Stomach (tissue), 9 donors: ENCODE data around the gene IPCEF1. TPM values are rescaled to one million over a fixed set of nuclear protein-coding genes. Genes with fewer than 3 reads are reported as not detected.
"Not testable (repeated sequence)": the region's sequence is repeated elsewhere in the genome, so short reads cannot be mapped to it uniquely, and the experiment has no call there.

Experiments
- DNase-seq, 2 donors: peaks; one replicate each; pipeline versions ENCODE4 v3.0.0 to v3.0.0-alpha.2; 2013 to 2019
- H3K27ac ChIP-seq, 5 donors: fragments of 200-600 bp in 4 of 5; sonication (generic) in 4 of 5; one replicate each; pipeline ENCODE4 v1.5.1; 2013 to 2019; ENCODE audit warnings: mild to moderate bottlenecking in 1 of 5, moderate library complexity in 1 of 5
- H3K27me3 ChIP-seq, 3 donors: fragments of 200-600 bp; sonication (generic); one replicate each; pipeline ENCODE4 v1.5.1; 2017 to 2019; ENCODE audit warnings: mixed run types in 1 of 3
- H3K36me3 ChIP-seq, 4 donors: fragments of 200-600 bp; sonication (generic); 1 replicate in 3 of 4; 2 replicates in 1 of 4; pipeline ENCODE4 v1.5.1; 2016 to 2019
- H3K4me1 ChIP-seq, 4 donors: fragments of 200-600 bp; sonication (generic); one replicate each; pipeline ENCODE4 v1.5.1; 2016 to 2019
- H3K4me3 ChIP-seq, 4 donors: fragments of 200-600 bp; sonication (generic) in 3 of 4; one replicate each; pipeline ENCODE4 v1.5.1; 2016 to 2019; ENCODE audit warnings: mild to moderate bottlenecking in 1 of 4
- H3K9me3 ChIP-seq, 4 donors: fragments of 200-600 bp; sonication (generic); one replicate each; pipeline ENCODE4 v1.5.1; 2016 to 2019
- EP300 ChIP-seq: sonication (generic); formaldehyde crosslinking; IDR thresholded peaks from one replicate; pipeline ENCODE4 v1.6.1; 2017; ENCODE audit warnings: antibody characterized with exemption
- POLR2A ChIP-seq, 4 donors: fragments of 450-650 bp; IDR thresholded peaks; one replicate each; pipeline ENCODE4 v1.6.1; 2016; ENCODE audit warnings: antibody characterized with exemption in 4 of 4, control low read depth in 2 of 4, mild to moderate bottlenecking in 1 of 4, moderate library complexity in 1 of 4
- POLR2AphosphoS5 ChIP-seq, 3 donors: sonication (generic); formaldehyde crosslinking; IDR thresholded peaks; one replicate each; pipeline ENCODE4 v1.6.1; 2016; ENCODE audit warnings: antibody characterized with exemption in 3 of 3
- WGBS, 5 donors: extraction: QIAGEN DNeasy Blood & Tissue Kit in 3 of 5; methylation state at CpG; one replicate each; pipeline versions ENCODE4 v1.1.5 to v1.1.7; 2013 to 2018; 5-methylcytosine and 5-hydroxymethylcytosine counted together
- intact Hi-C: fragments of 100-400 bp; cut with DNase I; formaldehyde crosslinking; loops from one replicate; pipeline ENCODE4 v1.15.1; 2023; ENCODE audit warnings: low total_unique reads
- polyA plus RNA-seq, 3 donors: library from polyadenylated mRNA; stranded (reverse); fragments of 200-250 nt; gene quantifications; one replicate each; pipeline ENCODE4 v1.2.3, GENCODE V29; 2013
- total RNA-seq, 5 donors: library from RNA; depleted of rRNA; stranded (reverse); fragments of >200 nt; gene quantifications; one replicate each; pipeline versions ENCODE4 v1.1.0 to v1.2.3, GENCODE V29; 2014 to 2016
- TF ChIP-seq, protein P1 (sequence below), 7 experiments: fragments of 450-650 bp in 4 of 7; fragments of 200-600 bp in 3 of 7; sonication (generic) in 3 of 7; IDR thresholded peaks; one replicate each; pipeline ENCODE4 v1.5.1; 2016 to 2019; ENCODE audit warnings: antibody characterized with exemption in 7 of 7, control low read depth in 2 of 7, mild to moderate bottlenecking in 1 of 7
- donor health status: healthy with polysubstance abuse.
- donor health status: Bipolar disorder and iron deficiency.
- donor health status: healthy.

IPCEF1 gene
- total and polyA plus RNA-seq, 8 donors, result under 0.01 to 47.1 (median 1.4) TPM; not detected in 2

DNA sequence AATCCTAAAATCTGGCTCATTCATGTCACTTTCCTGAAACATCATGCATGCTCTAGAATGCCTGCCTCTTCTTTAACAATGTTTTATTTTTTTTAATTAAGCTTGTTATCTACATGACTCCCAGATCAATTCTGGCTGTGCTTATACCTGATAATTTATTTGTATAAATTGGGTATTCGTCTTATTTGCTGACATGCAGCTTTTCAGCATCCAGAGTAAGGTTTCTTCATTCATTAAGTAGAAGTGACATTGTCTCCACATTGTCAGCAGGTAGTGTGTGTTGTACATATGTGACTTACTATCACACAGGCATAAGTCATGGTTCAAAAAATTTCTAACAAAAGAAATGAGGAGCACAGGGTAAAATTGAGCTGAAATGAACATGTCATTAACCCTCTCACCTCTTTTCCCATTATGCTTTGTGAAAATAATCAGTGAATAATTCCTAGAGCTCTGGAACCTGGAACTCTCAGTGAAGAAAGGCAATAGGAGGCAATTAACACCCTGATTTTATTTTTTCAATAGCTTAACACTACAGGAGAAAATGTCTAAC is 160.2 kb downstream of the IPCEF1 start:
- no peak overlapping the region for H3K4me3 ChIP-seq
- H3K27me3 ChIP-seq, result no peaks in the 10 kb centered on the region
- no peak for DNase-seq
- H3K27ac ChIP-seq, result no peak overlapping the region
- H3K9me3 ChIP-seq, result no peaks in the 10 kb centered on the region
- 71 to 90% (median 73%) methylated on average over 1 of the region's 1 CpG for WGBS, 5 donors
- TF ChIP-seq EP300 (no peak), POLR2A (IDR thresholded peaks at IDR 0.05) (no peak), POLR2AphosphoS5 (IDR thresholded peaks at IDR 0.05) (no peak)
- TF ChIP-seq, protein P1, sequence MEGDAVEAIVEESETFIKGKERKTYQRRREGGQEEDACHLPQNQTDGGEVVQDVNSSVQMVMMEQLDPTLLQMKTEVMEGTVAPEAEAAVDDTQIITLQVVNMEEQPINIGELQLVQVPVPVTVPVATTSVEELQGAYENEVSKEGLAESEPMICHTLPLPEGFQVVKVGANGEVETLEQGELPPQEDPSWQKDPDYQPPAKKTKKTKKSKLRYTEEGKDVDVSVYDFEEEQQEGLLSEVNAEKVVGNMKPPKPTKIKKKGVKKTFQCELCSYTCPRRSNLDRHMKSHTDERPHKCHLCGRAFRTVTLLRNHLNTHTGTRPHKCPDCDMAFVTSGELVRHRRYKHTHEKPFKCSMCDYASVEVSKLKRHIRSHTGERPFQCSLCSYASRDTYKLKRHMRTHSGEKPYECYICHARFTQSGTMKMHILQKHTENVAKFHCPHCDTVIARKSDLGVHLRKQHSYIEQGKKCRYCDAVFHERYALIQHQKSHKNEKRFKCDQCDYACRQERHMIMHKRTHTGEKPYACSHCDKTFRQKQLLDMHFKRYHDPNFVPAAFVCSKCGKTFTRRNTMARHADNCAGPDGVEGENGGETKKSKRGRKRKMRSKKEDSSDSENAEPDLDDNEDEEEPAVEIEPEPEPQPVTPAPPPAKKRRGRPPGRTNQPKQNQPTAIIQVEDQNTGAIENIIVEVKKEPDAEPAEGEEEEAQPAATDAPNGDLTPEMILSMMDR (IDR thresholded peaks at IDR 0.05), result no peak
- intact Hi-C loops, result no loop called here
- peaks cover 0 to 10% (median 0%) of the 10 kb centered on the region in 4 donors for H3K4me1 ChIP-seq
- no peaks in the 10 kb centered on the region for H3K36me3 ChIP-seq

DNA sequence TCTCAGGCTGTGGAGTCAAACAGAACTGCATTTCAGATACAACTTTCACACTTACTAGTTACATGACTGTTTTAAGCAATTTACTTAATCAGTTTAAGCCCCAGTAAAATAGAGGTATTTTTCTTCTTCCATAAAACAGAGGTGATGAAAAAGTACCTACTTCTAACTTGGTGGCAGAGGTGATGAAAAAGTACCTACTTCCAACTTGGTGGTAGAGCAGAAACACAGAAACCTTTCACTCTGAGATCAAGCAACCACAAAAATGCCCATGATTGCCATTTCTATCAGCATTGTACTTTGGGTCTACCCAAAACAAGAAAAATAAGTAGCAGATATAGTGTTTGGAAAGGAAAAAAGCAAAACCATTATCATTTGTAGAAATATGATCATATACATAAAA is 168.9 kb downstream of the IPCEF1 start:
- Histone ChIP-seq H3K27me3 (no peaks in the 10 kb centered on the region), H3K9me3 (no peaks in the 10 kb centered on the region), H3K36me3 (no peaks in the 10 kb centered on the region), H3K27ac (no peak overlapping the region), H3K4me1 (peaks cover 0 to 6% (median 2%) of the 10 kb centered on the region in 4 donors), H3K4me3 (no peak overlapping the region)
- no peak for DNase-seq
- TF ChIP-seq POLR2AphosphoS5 (IDR thresholded peaks at IDR 0.05), result no peak
- no peak for TF ChIP-seq EP300
- TF ChIP-seq, protein P1 (IDR thresholded peaks at IDR 0.05), result no peak
- intact Hi-C loops, result no loop called here

DNA sequence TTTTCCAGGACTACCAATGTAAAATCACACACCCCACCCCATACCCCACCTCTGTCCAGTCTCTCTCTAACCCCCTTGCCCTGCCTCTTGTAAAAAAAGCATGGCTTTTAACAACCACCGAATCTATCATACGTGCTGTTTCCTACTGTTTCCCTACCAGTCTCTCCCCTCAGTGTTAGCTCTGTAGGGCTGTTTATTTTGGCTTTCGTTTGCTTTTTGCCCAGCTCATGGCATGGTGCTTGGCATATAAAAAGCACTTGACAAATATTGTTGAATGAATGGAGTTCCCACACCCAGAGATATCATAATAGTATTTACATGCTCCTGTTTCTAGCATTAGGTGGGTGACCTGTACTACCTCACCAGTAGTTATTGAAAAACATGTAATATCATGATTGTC is 169.4 kb downstream of the IPCEF1 start:
- DNase-seq, result peak in 1 of 2 donors; percentile 47
- Histone ChIP-seq H3K27ac (no peak overlapping the region), H3K4me3 (peak overlapping the region in 1 of 4 donors; percentile 5), H3K9me3 (no peaks in the 10 kb centered on the region), H3K4me1 (peaks cover 0 to 6% (median 2%) of the 10 kb centered on the region in 4 donors), H3K27me3 (no peaks in the 10 kb centered on the region), H3K36me3 (no peaks in the 10 kb centered on the region)
- 32 to 57% (median 46%) methylated on average over 3 of the region's 3 CpGs for WGBS, 5 donors
- intact Hi-C loops, result no loop called here
- TF ChIP-seq POLR2A (IDR thresholded peaks at IDR 0.05) (no peak), POLR2AphosphoS5 (IDR thresholded peaks at IDR 0.05) (peak in 1 of 3 donors; percentile 46)

DNA sequence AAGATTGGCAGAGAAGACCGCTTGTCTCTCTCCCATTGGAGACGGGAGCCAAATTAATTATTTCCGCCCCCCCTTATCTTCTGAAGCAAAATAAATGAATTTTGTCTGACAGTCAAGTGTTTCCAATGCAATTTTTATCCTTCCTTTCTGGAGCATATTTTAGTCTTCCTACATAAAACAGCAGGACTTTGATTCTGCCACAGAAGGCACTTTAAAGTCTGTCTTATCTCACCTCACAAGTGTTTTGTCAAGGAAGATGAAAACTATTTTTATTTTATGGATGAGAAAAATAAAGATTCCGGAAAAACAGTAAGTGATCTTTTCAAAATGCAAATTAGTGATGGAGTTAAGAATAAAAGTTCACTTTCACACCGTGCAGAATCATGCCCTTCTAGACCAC is 177.2 kb downstream of the IPCEF1 start:
- no peaks in the 10 kb centered on the region for H3K4me1 ChIP-seq
- H3K27ac ChIP-seq, result no peak overlapping the region
- no peak for DNase-seq
- H3K36me3 ChIP-seq, result no peaks in the 10 kb centered on the region
- H3K4me3 ChIP-seq, result no peak overlapping the region
- H3K27me3 ChIP-seq, result no peaks in the 10 kb centered on the region
- 82 to 94% (median 89%) methylated on average over 5 of the region's 5 CpGs for WGBS, 5 donors
- TF ChIP-seq EP300, result no peak
- no peak for TF ChIP-seq POLR2AphosphoS5 (IDR thresholded peaks at IDR 0.05)
- TF ChIP-seq POLR2A (IDR thresholded peaks at IDR 0.05), result no peak
- TF ChIP-seq, protein P1 (IDR thresholded peaks at IDR 0.05), result no peak
- peaks cover 0 to 13% (median 0%) of the 10 kb centered on the region in 4 donors for H3K9me3 ChIP-seq
- intact Hi-C loops, result no loop called here

DNA sequence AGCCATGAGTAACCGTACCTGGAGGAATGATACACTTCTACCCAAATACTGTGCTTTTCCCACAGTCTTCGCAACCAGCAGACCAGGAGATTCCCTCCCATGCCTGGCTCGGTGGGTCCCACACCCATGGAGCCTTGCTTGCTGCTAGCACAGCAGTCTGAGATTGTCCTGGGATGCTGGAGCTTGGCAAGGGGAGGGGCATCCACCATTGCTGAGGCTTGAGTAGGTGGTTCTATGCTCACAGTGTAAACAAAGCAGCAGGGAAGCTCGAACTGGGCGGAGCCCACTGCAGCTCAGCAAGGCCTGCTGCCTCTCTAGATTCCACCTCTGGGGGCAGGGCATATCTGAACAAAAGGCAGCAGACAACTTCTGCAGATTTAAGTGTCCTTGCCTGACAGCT is 184.2 kb downstream of the IPCEF1 start:
- 63 to 92% (median 80%) methylated on average over 3 to 5 of the region's 5 CpGs for WGBS, 5 donors
- peaks cover 0 to 17% (median 0%) of the 10 kb centered on the region in 4 donors for H3K9me3 ChIP-seq
- H3K4me3 ChIP-seq, H3K4me1 ChIP-seq, H3K36me3 ChIP-seq, H3K27me3 ChIP-seq, DNase-seq, intact Hi-C loops, H3K27ac ChIP-seq: not testable (repeated sequence)
